HepG2 (cell line): ENCODE results near the gene ADGRL2. TPM values are rescaled to one million over a fixed set of nuclear protein-coding genes. Genes with fewer than 3 reads are reported as not detected.

Source experiments
- ATAC-seq: fragments of 200-7000 bp; cut with Tn5 transposase; 3 replicates; pipeline ENCODE4 v1.9.1; 2020; ENCODE audit warnings: mild to moderate bottlenecking, moderate library complexity
- BruUV-seq: library from RNA; stranded (reverse); fragments of 400-500 nt; replicated peaks from 2 replicates; lab custom pipeline; 2021; lab: Mats Ljungman, UMichigan
- CTCF ChIA-PET: fragments of 300-600 bp; formaldehyde crosslinking; extraction: SDS; loops from one replicate; lab custom pipeline; 2021; ENCODE audit warnings: low total read pairs, inconsistent platforms, low intra/inter-chr PET ratio; lab: Yijun Ruan, JAX
- POLR2A ChIA-PET: fragments of 350-600 bp; sonication (Branson Sonifier 250); formaldehyde crosslinking; loops from one replicate; lab custom pipeline; 2020; ENCODE audit warnings: antibody characterized with exemption, inconsistent platforms; lab: Yijun Ruan, JAX
- DNase-seq: peaks from one replicate; pipeline ENCODE4 v3.0.0-alpha.2; 2015; ENCODE audit warnings: low spot score
- FAIRE-seq: peaks from 3 replicates; lab custom pipeline; 2011; peaks lifted over from hg19 to GRCh38; lab: Jason Lieb, UNC
- H2AFZ ChIP-seq: one replicate; pipeline ENCODE4 v1.6.1; 2011; ENCODE audit warnings: low read length, inconsistent platforms
- H3K27ac ChIP-seq: fragments of 300-600 bp; 3 replicates; pipeline ENCODE4 v1.8.0; 2011; ENCODE audit warnings: mixed run types, mild to moderate bottlenecking, mixed read lengths, low read length, inconsistent platforms; ENCODE audit not compliant: insufficient read depth; ENCODE audit errors: extremely low read length
- H3K27me3 ChIP-seq, 2 experiments: fragments of 200-600 bp in 1 of 2; 2 replicates in 1 of 2; 3 replicates in 1 of 2; pipeline versions ENCODE4 v1.6.0 to v1.8.0; 2011; ENCODE audit warnings: low read length in 2 of 2, mild to moderate bottlenecking in 2 of 2, moderate library complexity in 2 of 2, inconsistent platforms in 1 of 2; ENCODE audit not compliant: insufficient read depth in 2 of 2, control insufficient read depth in 1 of 2
- H3K36me3 ChIP-seq, 2 experiments: fragments of 200-600 bp in 1 of 2; replicated peaks in 1 of 2; 2 replicates in 1 of 2; 3 replicates in 1 of 2; pipeline versions ENCODE4 v1.5.1 to v1.8.0; 2011; ENCODE audit warnings: low read length in 2 of 2, inconsistent platforms in 1 of 2; ENCODE audit not compliant: insufficient read depth in 2 of 2, control insufficient read depth in 1 of 2
- H3K4me1 ChIP-seq: 2 replicates; pipeline ENCODE4 v1.5.1; 2012; ENCODE audit warnings: low read length, inconsistent platforms; ENCODE audit not compliant: insufficient read depth
- H3K4me2 ChIP-seq: 2 replicates; pipeline ENCODE4 v1.6.0; 2011; ENCODE audit warnings: low read depth, low read length, inconsistent platforms
- H3K4me3 ChIP-seq, 3 experiments: fragments of 200-600 bp in 1 of 3; sonication (generic), shearing (Covaris generic) in 1 of 3; replicated peaks in 1 of 3; 2 replicates each; pipeline ENCODE4 v1.5.1; 2011 to 2016; ENCODE audit warnings: low read length in 3 of 3, inconsistent platforms in 2 of 3, low read depth in 2 of 3, mild to moderate bottlenecking in 2 of 3, control low read depth in 1 of 3, mixed read lengths in 1 of 3; ENCODE audit not compliant: insufficient read depth in 1 of 3
- H3K79me2 ChIP-seq: one replicate; pipeline ENCODE4 v1.6.1; 2011; ENCODE audit warnings: low read length, inconsistent platforms; ENCODE audit not compliant: insufficient read depth
- H3K9ac ChIP-seq: 2 replicates; pipeline ENCODE4 v1.6.0; 2011; ENCODE audit warnings: mild to moderate bottlenecking, low read depth, low read length, inconsistent platforms; ENCODE audit not compliant: insufficient read depth
- H3K9me3 ChIP-seq: 2 replicates; pipeline ENCODE4 v1.5.1; 2012; ENCODE audit warnings: mild to moderate bottlenecking, low read length
- H4K20me1 ChIP-seq: 2 replicates; pipeline ENCODE4 v1.6.0; 2011; ENCODE audit warnings: inconsistent platforms, mild to moderate bottlenecking, low read length, moderate library complexity; ENCODE audit not compliant: insufficient read depth
- CHD2 ChIP-seq: IDR thresholded peaks from 2 replicates; pipeline ENCODE4 v1.6.1; 2011; ENCODE audit warnings: low read depth, low read length, improper control_type of control experiment
- MTA3 ChIP-seq: sonication (generic); formaldehyde crosslinking; IDR thresholded peaks from 2 replicates; pipeline ENCODE4 v1.4.0; 2020; ENCODE audit warnings: missing genetic modification reagents
- ZNF12 ChIP-seq: sonication (generic); formaldehyde crosslinking; IDR thresholded peaks from 2 replicates; pipeline ENCODE4 v1.5.0; 2020; ENCODE audit warnings: missing genetic modification reagents
- ZNF616 ChIP-seq: sonication (generic); formaldehyde crosslinking; IDR thresholded peaks from 2 replicates; pipeline ENCODE4 v1.5.0; 2020; ENCODE audit warnings: low read depth, mild to moderate bottlenecking, missing genetic modification reagents
- ZNF749 ChIP-seq: sonication (generic); formaldehyde crosslinking; IDR thresholded peaks from 2 replicates; pipeline ENCODE4 v1.8.0; 2022; ENCODE audit warnings: mild to moderate bottlenecking, missing genetic modification reagents, moderate library complexity, borderline replicate concordance
- WGBS: methylation state at CpG from one replicate; pipeline ENCODE4 v1.1.6; 2017; ENCODE audit warnings: low lambda C conversion rate; 5-methylcytosine and 5-hydroxymethylcytosine counted together
- in situ Hi-C: cut with HindIII; loops from 2 replicates; pipeline ENCODE4 v1.10.0; 2017; ENCODE audit warnings: low pct_unique_long_range_greater_than_20kb; ENCODE audit not compliant: extremely low pct_ligation_motif_present
- intact Hi-C: fragments of 100-400 bp; cut with micrococcal nuclease; formaldehyde crosslinking; loops from one replicate; pipeline ENCODE4 v1.10.0; 2022; ENCODE audit not compliant: unreplicated experiment
- polyA plus RNA-seq, 8 experiments: library from polyadenylated mRNA; depleted of rRNA in 3 of 8; stranded (reverse) in 7 of 8; unstranded in 1 of 8; fragments of >200 nt; fragmentation: Illumina TruSeq in 4 of 8; extraction: Trizol in 4 of 8; gene quantifications; 2 replicates each; pipeline versions ENCODE4 v1.2.1 to v1.2.3, GENCODE V29; 2011 to 2016; ENCODE audit warnings: low read depth in 4 of 8, missing spikeins in 1 of 8, mixed read lengths in 1 of 8; ENCODE audit not compliant: insufficient read depth in 1 of 8
- total RNA-seq, 5 experiments: library from RNA; depleted of rRNA; stranded (reverse); fragments of >200 nt; fragmentation: Illumina TruSeq; extraction: Trizol; gene quantifications; 2 replicates each; pipeline ENCODE4 v1.2.3, GENCODE V29; 2016; ENCODE audit warnings: low read depth in 1 of 5
- TF ChIP-seq, protein P1 (sequence below): sonication (generic); formaldehyde crosslinking; IDR thresholded peaks from 2 replicates; pipeline ENCODE4 v1.9.0; 2021; ENCODE audit warnings: missing genetic modification reagents, mild to moderate bottlenecking, borderline replicate concordance

ADGRL2 gene
- total and polyA plus RNA-seq, 2 of the 13 experiments (the other 11 are each of a cell fraction or from before 2014, with no cell fraction given), result 15.3 to 31.6 TPM

DNA sequence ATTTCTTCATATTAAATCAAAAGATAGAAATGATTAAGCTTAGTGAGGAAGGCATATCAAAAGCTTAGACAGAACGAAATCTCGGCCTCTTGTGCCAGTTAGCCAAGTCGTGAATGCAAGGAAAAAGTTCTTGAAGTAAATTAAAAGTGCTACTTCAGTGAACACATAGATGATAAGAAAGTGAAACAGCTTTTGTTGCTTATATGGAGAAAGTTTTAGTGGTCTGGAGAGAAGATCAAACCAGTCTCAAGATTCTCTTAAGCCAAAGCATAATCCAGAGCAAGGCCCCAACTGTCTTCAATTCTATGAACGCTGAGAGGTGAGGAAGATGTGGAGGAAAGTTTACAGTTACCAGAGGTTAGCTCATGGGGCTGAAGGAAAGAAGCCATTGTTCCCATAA, 88.4 kb downstream of the ADGRL2 start:
- no peaks in the 10 kb centered on the region for H3K79me2 ChIP-seq
- H3K9ac ChIP-seq, result no peak overlapping the region
- in situ Hi-C loops, result no loop called here
- no peak for ATAC-seq
- no peaks in the 10 kb centered on the region for H3K36me3 ChIP-seq
- DNase-seq, result no peak
- no peak overlapping the region for H3K4me2 ChIP-seq
- H4K20me1 ChIP-seq, result no peaks in the 10 kb centered on the region
- intact Hi-C loops, result no loop called here
- WGBS, result 41% methylated on average over 4 of the region's 4 CpGs
- H3K9me3 ChIP-seq, result peaks cover 4% of the 10 kb centered on the region; the same call in 1 of the 2 replicates
- no peak overlapping the region for H2AFZ ChIP-seq
- no TSS peak for BruUV-seq
- H3K27ac ChIP-seq, result no peak overlapping the region
- TF ChIP-seq, protein P1, sequence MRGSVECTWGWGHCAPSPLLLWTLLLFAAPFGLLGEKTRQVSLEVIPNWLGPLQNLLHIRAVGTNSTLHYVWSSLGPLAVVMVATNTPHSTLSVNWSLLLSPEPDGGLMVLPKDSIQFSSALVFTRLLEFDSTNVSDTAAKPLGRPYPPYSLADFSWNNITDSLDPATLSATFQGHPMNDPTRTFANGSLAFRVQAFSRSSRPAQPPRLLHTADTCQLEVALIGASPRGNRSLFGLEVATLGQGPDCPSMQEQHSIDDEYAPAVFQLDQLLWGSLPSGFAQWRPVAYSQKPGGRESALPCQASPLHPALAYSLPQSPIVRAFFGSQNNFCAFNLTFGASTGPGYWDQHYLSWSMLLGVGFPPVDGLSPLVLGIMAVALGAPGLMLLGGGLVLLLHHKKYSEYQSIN (CRISPR knock-in tag), result no peak
- TF ChIP-seq MTA3 (CRISPR knock-in tag) (no peak), ZNF749 (no peak), ZNF12 (CRISPR knock-in tag) (no peak), CHD2 (no peak)
- no peak overlapping the region for H3K4me3 ChIP-seq
- FAIRE-seq, result no peak
- no peaks in the 10 kb centered on the region for H3K4me1 ChIP-seq
- H3K27me3 ChIP-seq, result no peaks in the 10 kb centered on the region
- POLR2A ChIA-PET, result no interaction called here
- CTCF ChIA-PET, result no interaction called here

- no peaks in the 10 kb centered on the region for H3K4me1 ChIP-seq
- no peak for TF ChIP-seq ZNF616 (CRISPR knock-in tag)
- no peaks in the 10 kb centered on the region for H3K36me3 ChIP-seq
- ChIA-PET POLR2A (no interaction called here), CTCF (no interaction called here)
- no peak overlapping the region for H2AFZ ChIP-seq
- H3K9me3 ChIP-seq, result peaks cover 4% of the 10 kb centered on the region; the same call in 1 of the 2 replicates
- H4K20me1 ChIP-seq, result no peaks in the 10 kb centered on the region
- no TSS peak for BruUV-seq
- DNase-seq, result no peak
- no peak overlapping the region for H3K4me2 ChIP-seq
- WGBS, result 83% methylated on average over 2 of the region's 2 CpGs
- no peaks in the 10 kb centered on the region for H3K79me2 ChIP-seq
- H3K27ac ChIP-seq, result no peak overlapping the region
- no peak for ATAC-seq
- in situ Hi-C loops, result no loop called here
- no peak overlapping the region for H3K4me3 ChIP-seq
- intact Hi-C loops, result no loop called here
- H3K9ac ChIP-seq, result no peak overlapping the region
- no peak for FAIRE-seq
- no peaks in the 10 kb centered on the region for H3K27me3 ChIP-seq
Observed at GRCh38 chr1:81894867-81895266, 94.1 kb downstream of the ADGRL2 start.
